T47D (cell line): ENCODE results near the gene VPS4A.

Experiments
- DNase-seq, 2 experiments: peaks; one replicate each; pipeline versions ENCODE4 v3.0.0 to v3.0.0-alpha.2; 2011 to 2012; ENCODE audit warnings: low read depth in 1 of 2, low spot score in 1 of 2
- JUND ChIP-seq: IDR thresholded peaks from 2 replicates; pipeline ENCODE4 v1.6.1; 2012; ENCODE audit warnings: low read depth
- in situ Hi-C: cut with HindIII; loops from 2 replicates; pipeline ENCODE4 v1.10.0; 2016; ENCODE audit warnings: low sequenced_read_pairs, low pct_unique_long_range_greater_than_20kb

VPS4A gene

DNA sequence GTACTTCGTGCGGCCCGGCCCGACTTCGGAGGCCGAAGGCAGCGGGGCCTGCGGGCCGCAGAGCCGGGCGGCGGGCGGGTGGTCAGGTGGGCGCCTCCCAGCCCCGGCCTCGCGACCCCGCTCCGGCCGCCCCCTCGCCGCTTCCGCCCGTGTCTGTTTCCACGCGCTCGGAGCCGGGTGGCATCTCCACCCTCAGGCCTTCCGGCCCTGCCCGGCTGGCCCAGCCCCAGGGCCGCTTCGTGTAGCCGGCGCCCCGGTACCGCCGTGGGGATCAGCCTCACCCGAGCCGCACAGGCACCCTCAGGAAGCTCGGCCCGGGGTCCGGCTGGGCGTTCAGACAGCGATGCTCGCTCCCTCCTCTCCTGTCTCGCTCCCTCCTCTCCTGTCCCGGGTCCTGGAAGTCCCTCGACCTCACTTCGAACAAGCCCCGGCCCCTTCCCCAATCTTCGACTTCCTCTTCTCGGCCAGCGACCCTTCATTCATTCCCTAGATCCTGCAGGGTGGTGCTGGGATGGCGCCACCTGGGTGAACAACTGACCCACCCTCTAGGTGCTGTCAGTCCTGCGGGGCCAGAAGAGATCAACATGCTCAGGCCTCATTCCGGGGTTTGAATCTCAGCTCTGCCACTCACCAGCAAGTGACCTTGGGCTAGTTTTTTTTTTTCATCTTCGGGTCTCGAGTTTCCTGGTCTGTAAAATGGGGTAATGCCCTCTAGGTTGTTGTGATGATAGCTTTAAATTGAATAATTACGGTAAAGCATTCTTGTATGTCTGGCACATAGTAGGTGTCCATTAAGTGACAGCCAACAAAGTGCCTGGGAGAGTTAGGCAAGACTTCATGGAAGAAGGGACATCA lies 610 bp downstream of the VPS4A start:
- DNase-seq = peak in 1 of 2 experiments; percentile 43
- in situ Hi-C loops = no loop called here
- TF ChIP-seq JUND = no peak

DNA sequence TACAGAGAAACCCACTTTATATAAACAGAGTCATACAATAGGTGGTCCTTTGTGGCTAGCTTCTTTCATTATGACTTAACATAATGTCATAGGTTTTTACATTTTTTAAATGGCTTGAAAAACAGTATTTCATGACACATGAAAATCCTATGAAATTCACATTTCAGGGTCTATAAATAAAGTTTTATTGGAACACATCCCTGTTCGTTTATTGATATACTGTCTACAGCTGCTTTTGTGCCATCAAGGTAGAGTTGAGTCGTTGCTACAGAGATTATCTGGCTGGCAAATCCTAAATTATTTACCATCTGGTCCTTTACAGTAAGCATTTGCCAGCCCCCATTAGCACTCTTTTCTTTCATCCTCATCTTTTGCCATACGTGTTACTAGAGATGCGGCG lies 2.3 kb downstream of the VPS4A start:
- DNase-seq = no peak
- no peak for TF ChIP-seq JUND
- in situ Hi-C loops = no loop called here

- in situ Hi-C loops = no loop called here
- no peak for TF ChIP-seq JUND
- no peak for DNase-seq
Measured at GRCh38 chr16:69314534-69314933, 3.4 kb downstream of the VPS4A start.

GRCh38 chr16:69315486-69316311 lies 4.5 kb downstream of the VPS4A start:
- DNase-seq = no peak
- in situ Hi-C loops = no loop called here
- no peak for TF ChIP-seq JUND

GRCh38 chr16:69316595-69317034 lies 5.5 kb downstream of the VPS4A start:
- no peak for TF ChIP-seq JUND
- no peak for DNase-seq
- in situ Hi-C loops = no loop called here

DNA sequence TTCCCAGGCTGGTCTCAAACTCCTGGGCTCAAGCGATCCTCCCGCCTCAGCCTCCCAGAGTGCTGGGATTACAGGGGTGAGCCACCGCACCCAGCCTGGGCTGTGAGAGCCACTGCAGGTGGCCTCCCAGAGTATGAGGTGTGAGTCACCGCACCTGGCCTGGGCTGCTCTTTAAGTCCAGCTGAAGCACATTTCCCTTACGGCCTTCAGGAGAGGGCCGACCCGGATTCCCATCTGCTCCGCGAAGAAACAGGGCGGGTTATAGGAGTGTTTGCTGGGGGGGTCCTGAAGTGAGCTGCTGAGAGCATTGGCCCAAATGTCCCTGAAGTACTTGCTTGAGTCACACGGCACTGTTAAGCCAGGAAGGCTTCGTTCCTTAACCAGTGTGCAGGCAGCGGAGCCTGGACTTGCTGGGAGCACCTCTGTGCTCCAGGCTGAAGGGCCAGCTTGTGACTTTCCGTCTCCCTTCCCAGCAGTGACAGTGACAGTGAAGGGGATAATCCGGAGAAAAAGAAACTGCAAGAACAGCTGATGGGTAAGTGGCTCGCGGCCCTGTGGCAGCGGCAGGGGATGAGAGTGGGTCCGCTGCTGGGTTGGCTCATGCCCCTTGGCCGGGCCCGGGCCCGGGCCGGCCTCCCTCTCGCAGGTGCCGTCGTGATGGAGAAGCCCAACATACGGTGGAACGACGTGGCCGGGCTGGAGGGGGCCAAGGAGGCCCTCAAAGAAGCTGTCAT lies 7.2 kb downstream of the VPS4A start:
- DNase-seq = no peak
- no peak for TF ChIP-seq JUND
- in situ Hi-C loops = no loop called here

DNA sequence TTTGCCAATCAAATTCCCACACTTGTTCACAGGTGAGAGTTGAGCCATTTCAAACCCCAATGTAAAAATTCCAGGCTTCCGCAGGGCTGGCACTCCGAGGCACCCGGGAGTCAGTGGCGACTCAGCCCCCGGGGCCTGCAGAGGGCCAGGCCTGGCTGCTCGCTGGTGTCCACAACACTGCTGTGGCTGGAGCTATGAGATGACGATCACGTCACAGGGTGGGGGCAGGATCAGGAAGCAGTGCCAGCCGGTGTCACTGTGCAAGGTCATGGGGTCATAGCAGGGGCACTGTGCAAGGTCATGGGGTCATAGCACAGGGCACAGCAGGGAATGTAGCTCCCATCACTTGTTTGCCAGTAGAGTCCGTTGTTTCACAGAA lies 7.8 kb downstream of the VPS4A start:
- TF ChIP-seq JUND = no peak
- DNase-seq = no peak
- in situ Hi-C loops = no loop called here

- in situ Hi-C loops = no loop called here
- DNase-seq = no peak
- TF ChIP-seq JUND = no peak
Measured at GRCh38 chr16:69319381-69319780, 8.2 kb downstream of the VPS4A start.

- no peak for DNase-seq
- in situ Hi-C loops = no loop called here
- no peak for TF ChIP-seq JUND
Measured at GRCh38 chr16:69319826-69320739, 8.9 kb downstream of the VPS4A start.

- in situ Hi-C loops = no loop called here
- no peak for TF ChIP-seq JUND
Measured at GRCh38 chr16:69320740-69321073, 9.6 kb downstream of the VPS4A start.

DNA sequence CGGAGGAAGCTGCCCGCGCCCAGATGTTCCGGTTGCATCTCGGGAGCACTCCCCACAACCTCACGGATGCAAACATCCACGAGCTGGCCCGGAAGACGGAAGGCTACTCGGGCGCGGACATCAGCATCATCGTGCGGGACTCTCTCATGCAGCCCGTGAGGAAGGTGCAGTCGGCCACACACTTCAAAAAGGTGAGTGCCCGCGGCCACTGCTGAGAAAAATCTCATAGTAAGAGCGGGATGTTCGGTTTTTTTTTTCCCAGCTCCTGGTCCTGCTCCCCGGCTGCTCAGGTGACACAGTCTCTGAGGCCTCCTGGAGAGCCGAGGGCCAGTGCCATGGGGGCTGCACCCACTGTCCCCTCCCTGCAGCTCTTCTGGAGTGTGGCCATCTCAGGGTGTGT lies 9.9 kb downstream of the VPS4A start:
- no peak for DNase-seq
- in situ Hi-C loops = no loop called here
- no peak for TF ChIP-seq JUND

More at GRCh38 chr16:69320740-69321073, 9.6 kb downstream of the VPS4A start:
- DNase-seq = no peak

- no peak for TF ChIP-seq JUND
- in situ Hi-C loops = no loop called here
- DNase-seq = no peak
Measured at GRCh38 chr16:69322343-69322742, 11.2 kb downstream of the VPS4A start.
